HepG2 (cell line): Measurements from ENCODE around the gene RNF213. TPM values are rescaled to one million over a fixed set of nuclear protein-coding genes. Genes with fewer than 3 reads are reported as not detected.

Source experiments
- ATF4 ChIP-seq, 2 experiments: fragments of 450-650 bp in 1 of 2; sonication (generic) in 1 of 2; formaldehyde crosslinking; IDR thresholded peaks; 2 replicates each; pipeline versions ENCODE4 v1.5.0 to v1.8.0; 2020 to 2022; ENCODE audit warnings: mild to moderate bottlenecking in 1 of 2, missing genetic modification reagents in 1 of 2
- CC2D1A ChIP-seq: sonication (generic); formaldehyde crosslinking; IDR thresholded peaks from 2 replicates; pipeline ENCODE4 v1.8.1; 2023; ENCODE audit warnings: mild to moderate bottlenecking, missing genetic modification reagents
- DNMT3B ChIP-seq: conservative IDR thresholded peaks from 2 replicates; pipeline ENCODE4 v1.6.1; 2016; ENCODE audit warnings: missing biosample characterization, control low read depth
- ETV6 ChIP-seq: sonication (generic); formaldehyde crosslinking; conservative IDR thresholded peaks from 2 replicates; pipeline ENCODE4 v1.4.0; 2020; ENCODE audit warnings: missing genetic modification reagents
- FOSL1 ChIP-seq: sonication (generic); formaldehyde crosslinking; IDR thresholded peaks from 2 replicates; pipeline ENCODE4 v1.9.0; 2021; ENCODE audit warnings: missing genetic modification reagents, borderline replicate concordance
- GABPB1 ChIP-seq: IDR thresholded peaks from 2 replicates; pipeline ENCODE4 v1.6.1; 2016; ENCODE audit warnings: mild to moderate bottlenecking, missing genetic modification reagents, moderate library complexity, missing compliant biosample characterization
- HDAC2 ChIP-seq: sonication (generic); formaldehyde crosslinking; IDR thresholded peaks from 2 replicates; pipeline ENCODE4 v1.4.0; 2020; ENCODE audit warnings: missing genetic modification reagents
- MTF1 ChIP-seq: sonication (generic); formaldehyde crosslinking; IDR thresholded peaks from 2 replicates; pipeline ENCODE4 v1.5.0; 2020; ENCODE audit warnings: missing genetic modification reagents
- MXD3 ChIP-seq: IDR thresholded peaks from 2 replicates; pipeline ENCODE4 v1.6.1; 2016; ENCODE audit warnings: mild to moderate bottlenecking, missing biosample characterization, missing genetic modification reagents
- NCOA1 ChIP-seq: sonication (generic); formaldehyde crosslinking; IDR thresholded peaks from 2 replicates; pipeline ENCODE4 v1.9.0; 2021; ENCODE audit warnings: missing genetic modification reagents
- POLR2AphosphoS5 ChIP-seq: IDR thresholded peaks from 2 replicates; pipeline ENCODE4 v1.6.1; 2012; ENCODE audit warnings: low read depth, low read length
- RBFOX2 ChIP-seq: fragments of 200-400 bp; formaldehyde crosslinking; IDR thresholded peaks from 2 replicates; pipeline ENCODE4 v1.6.1; 2017; ENCODE audit warnings: low read depth, mild to moderate bottlenecking, low read length
- SOX5 ChIP-seq: IDR thresholded peaks from 2 replicates; pipeline ENCODE4 v1.6.1; 2016; ENCODE audit warnings: borderline replicate concordance
- TFAP4 ChIP-seq: sonication (generic); IDR thresholded peaks from 2 replicates; pipeline ENCODE4 v1.6.1; 2016; ENCODE audit warnings: low read depth, borderline replicate concordance
- ZBTB10 ChIP-seq: sonication (generic); formaldehyde crosslinking; IDR thresholded peaks from 2 replicates; pipeline ENCODE4 v1.4.0; 2020; ENCODE audit warnings: missing genetic modification reagents, borderline replicate concordance
- ZBTB46 ChIP-seq: sonication (generic); formaldehyde crosslinking; IDR thresholded peaks from 2 replicates; pipeline ENCODE4 v1.4.0; 2020; ENCODE audit warnings: mild to moderate bottlenecking, missing genetic modification reagents, borderline replicate concordance
- ZFP90 ChIP-seq: sonication (generic); formaldehyde crosslinking; IDR thresholded peaks from 2 replicates; pipeline ENCODE4 v1.8.0; 2022; ENCODE audit warnings: missing genetic modification reagents, mild to moderate bottlenecking, inconsistent platforms, borderline replicate concordance
- ZNF367 ChIP-seq: sonication (generic); formaldehyde crosslinking; IDR thresholded peaks from 2 replicates; pipeline ENCODE4 v1.4.0; 2020; ENCODE audit warnings: missing genetic modification reagents, borderline replicate concordance
- ZNF724P ChIP-seq: sonication (generic); formaldehyde crosslinking; IDR thresholded peaks from 2 replicates; pipeline ENCODE4 v1.8.0; 2022; ENCODE audit warnings: missing genetic modification reagents, borderline replicate concordance
- ZSCAN12 ChIP-seq: sonication (generic); formaldehyde crosslinking; IDR thresholded peaks from 2 replicates; pipeline ENCODE4 v1.9.0; 2021; ENCODE audit warnings: mild to moderate bottlenecking, missing genetic modification reagents
- polyA plus RNA-seq, 8 experiments: library from polyadenylated mRNA; depleted of rRNA in 3 of 8; stranded (reverse) in 7 of 8; unstranded in 1 of 8; fragments of >200 nt; fragmentation: Illumina TruSeq in 4 of 8; extraction: Trizol in 4 of 8; gene quantifications; 2 replicates each; pipeline versions ENCODE4 v1.2.1 to v1.2.3, GENCODE V29; 2011 to 2016; ENCODE audit warnings: low read depth in 4 of 8, missing spikeins in 1 of 8, mixed read lengths in 1 of 8; ENCODE audit not compliant: insufficient read depth in 1 of 8
- total RNA-seq, 5 experiments: library from RNA; depleted of rRNA; stranded (reverse); fragments of >200 nt; fragmentation: Illumina TruSeq; extraction: Trizol; gene quantifications; 2 replicates each; pipeline ENCODE4 v1.2.3, GENCODE V29; 2016; ENCODE audit warnings: low read depth in 1 of 5

Gene RNF213
- total and polyA plus RNA-seq, 2 of the 13 experiments (the other 11 are each of a cell fraction or from before 2014, with no cell fraction given): 38.6 to 38.7 TPM

- TF ChIP-seq ATF4 (CRISPR knock-in tag; IDR thresholded peaks at IDR 0.05) (peak in 1 of 2 experiments; percentile 64; a peak in 2 of 4 replicates), TFAP4 (peak; percentile 69; the same call in 1 of the 2 replicates), HDAC2 (CRISPR knock-in tag) (peak; percentile 94), SOX5 (peak; percentile 90), ZNF724P (CRISPR knock-in tag) (peak; percentile 91), MXD3 (CRISPR knock-in tag) (no peak), ZSCAN12 (peak; percentile 63; the same call in 1 of the 2 replicates), NCOA1 (no peak), DNMT3B (CRISPR knock-in tag) (peak; percentile 89), ZFP90 (CRISPR knock-in tag) (peak; percentile 86), ZNF367 (CRISPR knock-in tag) (peak; percentile 92; the same call in 1 of the 2 replicates), GABPB1 (CRISPR knock-in tag) (peak; percentile 86), FOSL1 (CRISPR knock-in tag) (no peak), ETV6 (CRISPR knock-in tag) (peak; percentile 84; the same call in 1 of the 2 replicates), CC2D1A (CRISPR knock-in tag) (0 out of 2 replicates have a peak, but pooled peaks have one; percentile 78), RBFOX2 (peak; percentile 89), ZBTB10 (CRISPR knock-in tag) (peak; percentile 86; the same call in 1 of the 2 replicates), MTF1 (CRISPR knock-in tag) (no peak; the same call in 1 of the 2 replicates), ZBTB46 (CRISPR knock-in tag) (no peak; the same call in 1 of the 2 replicates), POLR2AphosphoS5 (peak; percentile 49)
These were observed 675 bp downstream of the RNF213 start (continued) for GRCh38 chr17:80261159-80261894.
